Measurements from ENCODE around the gene PARD3B. TPM values are rescaled to one million over a fixed set of nuclear protein-coding genes. Genes with fewer than 3 reads are reported as not detected.

Gene PARD3B
- total RNA-seq, 1 experiment from 2014 or later, result 3.9 TPM

- no peaks in the 10 kb centered on the region for H3K79me2 ChIP-seq (ENCODE audit: low read length)
- no peak overlapping the region for H3K27ac ChIP-seq (ENCODE audit: low read length)
- intact Hi-C loops (cut with micrococcal nuclease), result no loop called here
- DNase-seq (no peak), ATAC-seq (no peak)
- no peaks in the 10 kb centered on the region for H3K27me3 ChIP-seq (ENCODE audit: low read length)
- H4K20me1 ChIP-seq (ENCODE audit: low read length), result no peaks in the 10 kb centered on the region
- no peaks in the 10 kb centered on the region for H3K9me2 ChIP-seq (replicated peaks; ENCODE audit: low read length)
- no peak overlapping the region for H2AFZ ChIP-seq (ENCODE audit: low read length)
- H3F3A ChIP-seq (ENCODE audit: low read length, unreplicated experiment), result no peaks in the 10 kb centered on the region
- H3K36me3 ChIP-seq (ENCODE audit: low read depth, low read length), result no peaks in the 10 kb centered on the region
- CTCF ChIA-PET, result no interaction called here
- no peak overlapping the region for H3K4me3 ChIP-seq (ENCODE audit: low read length)
- H3K4me1 ChIP-seq (ENCODE audit: insufficient read depth, low read length), result no peaks in the 10 kb centered on the region
- H3K4me2 ChIP-seq (ENCODE audit: low read length), result no peak overlapping the region
- no TSS peak for BruUV-seq (replicated peaks)
- TF ChIP-seq EZH2 (IDR thresholded peaks at IDR 0.05; ENCODE audit: low read length, unreplicated experiment), result no peak
- TF ChIP-seq CTCF (conservative IDR thresholded peaks at IDR 0.05; ENCODE audit: low read depth, low read length), result no peak
- no peak for TF ChIP-seq EZH2phosphoT487 (IDR thresholded peaks at IDR 0.05; ENCODE audit: borderline replicate concordance, low read length)
- POLR2A ChIA-PET (ENCODE audit: unreplicated experiment), result interaction anchor here (0.7 kb wide), 1 partner anchor 492 kb away, joined by 4 read pairs; no protein-coding TSS in a partner anchor
- no peak overlapping the region for H3K9ac ChIP-seq (ENCODE audit: low read length)
- no peaks in the 10 kb centered on the region for H3K9me3 ChIP-seq (ENCODE audit: low read length)
Measured at GRCh38 chr2:205158404-205158803, 613.1 kb downstream of the PARD3B start.

GRCh38 chr2:205161156-205161839 is 616.0 kb downstream of the PARD3B start:
- H2AFZ ChIP-seq (ENCODE audit: low read length), result no peak overlapping the region
- no peaks in the 10 kb centered on the region for H3K4me1 ChIP-seq (ENCODE audit: insufficient read depth, low read length)
- no peaks in the 10 kb centered on the region for H3K79me2 ChIP-seq (ENCODE audit: low read length)
- no peaks in the 10 kb centered on the region for H3K27me3 ChIP-seq (ENCODE audit: low read length)
- intact Hi-C loops (cut with micrococcal nuclease), result no loop called here
- no peak overlapping the region for H3K4me2 ChIP-seq (ENCODE audit: low read length)
- TF ChIP-seq EZH2 (IDR thresholded peaks at IDR 0.05; ENCODE audit: low read length, unreplicated experiment) (no peak), CTCF (conservative IDR thresholded peaks at IDR 0.05; ENCODE audit: low read depth, low read length) (no peak), EZH2phosphoT487 (IDR thresholded peaks at IDR 0.05; ENCODE audit: borderline replicate concordance, low read length) (no peak)
- no peak overlapping the region for H3K9ac ChIP-seq (ENCODE audit: low read length)
- POLR2A ChIA-PET (ENCODE audit: unreplicated experiment), result no interaction called here
- ATAC-seq, result peak; percentile 50; the same call in 1 of the 2 replicates
- no peak for DNase-seq
- CTCF ChIA-PET, result interaction anchor here (0.5 kb wide), 1 partner anchor 110 kb away, joined by 3 read pairs; no protein-coding TSS in a partner anchor
- H4K20me1 ChIP-seq (ENCODE audit: low read length), result no peaks in the 10 kb centered on the region
- H3F3A ChIP-seq (ENCODE audit: low read length, unreplicated experiment), result no peaks in the 10 kb centered on the region
- no peaks in the 10 kb centered on the region for H3K36me3 ChIP-seq (ENCODE audit: low read depth, low read length)
- H3K4me3 ChIP-seq (ENCODE audit: low read length), result no peak overlapping the region
- no TSS peak for BruUV-seq (replicated peaks)
- no peaks in the 10 kb centered on the region for H3K9me2 ChIP-seq (replicated peaks; ENCODE audit: low read length)
- H3K27ac ChIP-seq (ENCODE audit: low read length), result no peak overlapping the region
- H3K9me3 ChIP-seq (ENCODE audit: low read length), result no peaks in the 10 kb centered on the region

GRCh38 chr2:205166745-205167144 is 621.5 kb downstream of the PARD3B start:
- H3K9ac ChIP-seq (ENCODE audit: low read length), result no peak overlapping the region

More at GRCh38 chr2:205166745-205167144, 621.5 kb downstream of the PARD3B start:
- no TSS peak for BruUV-seq (replicated peaks)
- ChIA-PET POLR2A (ENCODE audit: unreplicated experiment) (no interaction called here), CTCF (no interaction called here)
- no peaks in the 10 kb centered on the region for H3F3A ChIP-seq (ENCODE audit: low read length, unreplicated experiment)
- TF ChIP-seq EZH2phosphoT487 (IDR thresholded peaks at IDR 0.05; ENCODE audit: borderline replicate concordance, low read length), result no peak
- no peak for TF ChIP-seq CTCF (conservative IDR thresholded peaks at IDR 0.05; ENCODE audit: low read depth, low read length)
- TF ChIP-seq EZH2 (IDR thresholded peaks at IDR 0.05; ENCODE audit: low read length, unreplicated experiment), result no peak
- DNase-seq (no peak), ATAC-seq (no peak)
- no peak overlapping the region for H3K27ac ChIP-seq (ENCODE audit: low read length)
- H2AFZ ChIP-seq (ENCODE audit: low read length), result no peak overlapping the region
- no peaks in the 10 kb centered on the region for H3K36me3 ChIP-seq (ENCODE audit: low read depth, low read length)
- no peaks in the 10 kb centered on the region for H3K9me2 ChIP-seq (replicated peaks; ENCODE audit: low read length)
- H3K27me3 ChIP-seq (ENCODE audit: low read length), result no peaks in the 10 kb centered on the region
- H3K79me2 ChIP-seq (ENCODE audit: low read length), result no peaks in the 10 kb centered on the region
- no peaks in the 10 kb centered on the region for H3K9me3 ChIP-seq (ENCODE audit: low read length)
- H3K4me1 ChIP-seq (ENCODE audit: insufficient read depth, low read length), result no peaks in the 10 kb centered on the region
- intact Hi-C loops (cut with micrococcal nuclease), result no loop called here
- no peak overlapping the region for H3K4me3 ChIP-seq (ENCODE audit: low read length)
- H4K20me1 ChIP-seq (ENCODE audit: low read length), result no peaks in the 10 kb centered on the region
- H3K4me2 ChIP-seq (ENCODE audit: low read length), result no peak overlapping the region

All from PC-3 (cell line).